Muscle of arm (tissue), 14 donors: ENCODE results near the gene ZNF440. TPM values are rescaled to one million over a fixed set of nuclear protein-coding genes. Genes with fewer than 3 reads are reported as not detected.
"Not testable (repeated sequence)": the region's sequence is repeated elsewhere in the genome, so short reads cannot be mapped to it uniquely, and the experiment has no call there.

Experiments used
- DNase-seq: peaks from one replicate; pipeline ENCODE4 v3.0.0-alpha.2; 2013
- long read RNA-seq, 11 donors: transcript quantifications; one replicate each; lab custom pipeline, GENCODE V29; 2026
- polyA plus RNA-seq, 12 donors: library from polyadenylated mRNA; unstranded; fragments of 120-200 nt; gene quantifications; one replicate each; pipeline ENCODE4 v1.2.1, GENCODE V29; 2013; ENCODE audit not compliant: insufficient read length in 12 of 12

The ZNF440 gene
- polyA plus RNA-seq = 10 to 100 TPM in 2 of 12 donors, 1 to 10 TPM in 9, not detected in 1; 3.8 to 14.2 (median 6.1) TPM
- long read RNA-seq, donor 1, full-length matches to known transcripts = 4 of 4 reads
- long read RNA-seq, donor 1, partial matches to known transcripts = 0 of 4 reads
- long read RNA-seq, donor 1, other reads (novel, unspliced or antisense) = 0 of 4 reads
- long read RNA-seq, donor 2, partial matches to known transcripts = 0 of 1 reads
- long read RNA-seq, donor 2, other reads (novel, unspliced or antisense) = 0 of 1 reads
- long read RNA-seq, donor 3 = 0 reads
- long read RNA-seq, donor 4 = 0 reads
- long read RNA-seq, donor 5, full-length matches to known transcripts = 3 of 3 reads
- long read RNA-seq, donor 5, partial matches to known transcripts = 0 of 3 reads
- long read RNA-seq, donor 5, other reads (novel, unspliced or antisense) = 0 of 3 reads
- long read RNA-seq, donor 6, full-length matches to known transcripts = 1 of 1 reads
- long read RNA-seq, donor 6, partial matches to known transcripts = 0 of 1 reads
- long read RNA-seq, donor 6, other reads (novel, unspliced or antisense) = 0 of 1 reads
- long read RNA-seq, donor 7 = 0 reads
- long read RNA-seq, donor 8 = 0 reads
- long read RNA-seq, donor 9, full-length matches to known transcripts = 2 of 2 reads
- long read RNA-seq, donor 9, partial matches to known transcripts = 0 of 2 reads
- long read RNA-seq, donor 9, other reads (novel, unspliced or antisense) = 0 of 2 reads
- long read RNA-seq, donor 10, full-length matches to known transcripts = 1 of 1 reads
- long read RNA-seq, donor 10, partial matches to known transcripts = 0 of 1 reads
- long read RNA-seq, donor 10, other reads (novel, unspliced or antisense) = 0 of 1 reads
- long read RNA-seq, donor 11, full-length matches to known transcripts = 2 of 2 reads
- long read RNA-seq, donor 11, partial matches to known transcripts = 0 of 2 reads
- long read RNA-seq, donor 11, other reads (novel, unspliced or antisense) = 0 of 2 reads

GRCh38 chr19:11814029-11814699, at the start of gene ZNF440:
TSS of gene ZNF440 (plus strand) at chr19:11814273. CDS start at chr19:11814448, 175 bp downstream.
- DNase-seq = peak; percentile 97

GRCh38 chr19:11766597-11767591, 47.2 kb upstream of the ZNF440 start, which contains the start of gene ZNF441:
TSS of gene ZNF441 (plus strand) at chr19:11767000. CDS start at chr19:11767194, 194 bp downstream.
- DNase-seq = peak; percentile 96

- peak; percentile 36 for DNase-seq
Measured at GRCh38 chr19:11767633-11768133, 46.4 kb upstream of the ZNF440 start.

- no peak for DNase-seq
Measured at GRCh38 chr19:11769995-11770394, 44.1 kb upstream of the ZNF440 start.

- DNase-seq = not testable (repeated sequence)
Measured at GRCh38 chr19:11771520-11771919, 42.6 kb upstream of the ZNF440 start.

GRCh38 chr19:11776669-11777068, 37.4 kb upstream of the ZNF440 start:
- DNase-seq = not testable (repeated sequence)

- no peak for DNase-seq
Measured at GRCh38 chr19:11780431-11781020, 33.5 kb upstream of the ZNF440 start.

GRCh38 chr19:11781295-11782057, 32.6 kb upstream of the ZNF440 start:
- DNase-seq = no peak

- DNase-seq = no peak
Measured at GRCh38 chr19:11783767-11784166, 30.3 kb upstream of the ZNF440 start.

GRCh38 chr19:11784356-11784755, 29.7 kb upstream of the ZNF440 start:
- no peak for DNase-seq

- no peak for DNase-seq
Measured at GRCh38 chr19:11787536-11787935, 26.5 kb upstream of the ZNF440 start.

GRCh38 chr19:11792942-11793341, 21.1 kb upstream of the ZNF440 start:
- DNase-seq = no peak

GRCh38 chr19:11797491-11797890, 16.6 kb upstream of the ZNF440 start:
- DNase-seq = peak; percentile 88

GRCh38 chr19:11798391-11799330, 15.4 kb upstream of the ZNF440 start, which contains the start of gene ZNF491:
TSS of gene ZNF491 (plus strand) at chr19:11798523. CDS start at chr19:11805954, 7,431 bp downstream.
- peak; percentile 87 for DNase-seq

- DNase-seq = no peak
Measured at GRCh38 chr19:11806354-11807098, 7.5 kb upstream of the ZNF440 start.

- DNase-seq = no peak
Measured at GRCh38 chr19:11807099-11807380, 7.0 kb upstream of the ZNF440 start.

GRCh38 chr19:11813703-11814028, 407 bp upstream of the ZNF440 start:
- DNase-seq = no peak
